Measurements from ENCODE around the gene CES4A. TPM values are rescaled to one million over a fixed set of nuclear protein-coding genes. Genes with fewer than 3 reads are reported as not detected.
"Not testable (repeated sequence)": the region's sequence is repeated elsewhere in the genome, so short reads cannot be mapped to it uniquely, and the experiment has no call there.

CES4A gene
- total and polyA plus RNA-seq, 2 of the 13 experiments (the other 11 are each of a cell fraction or from before 2014, with no cell fraction given) = 0.09 to 0.17 TPM

- ChIA-PET POLR2A (interaction anchor here (0.6 to 1.3 kb wide), 2 partner anchors 17 to 252 kb away, joined by 3 read pairs; no protein-coding TSS in a partner anchor), CTCF (ENCODE audit: low intra/inter-chr PET ratio, low total read pairs) (interaction anchor here (1.2 to 1.5 kb wide), 2 partner anchors 21 to 80 kb away, joined by 3 to 4 read pairs; no protein-coding TSS in a partner anchor)
- 57% methylated on average over 10 of the region's 11 CpGs for WGBS (ENCODE audit: low lambda C conversion rate)
- Histone ChIP-seq H3K4me1 (ENCODE audit: insufficient read depth, low read length) (peaks cover 63% of the 10 kb centered on the region), H3K4me2 (ENCODE audit: low read depth, low read length) (peak overlapping the region; percentile 50; the same call in 1 of the 2 replicates), H3K27me3 (ENCODE audit: control insufficient read depth in 1 of 2, insufficient read depth in 2 of 2, low read length in 2 of 2) (peaks cover 2 to 11% of the 10 kb centered on the region in 2 experiments; a peak in 3 of 5 replicates), H3K4me3 (replicated peaks in 1 of 3; ENCODE audit: insufficient read depth in 1 of 3, low read depth in 2 of 3, low read length in 3 of 3) (peak overlapping the region in 1 of 3 experiments; percentile 3; a peak in 1 of 6 replicates)
- not testable (repeated sequence) for H3K27ac ChIP-seq (ENCODE audit: extremely low read length, insufficient read depth, low read length); H3K9ac ChIP-seq (ENCODE audit: insufficient read depth, low read depth, low read length); H4K20me1 ChIP-seq (ENCODE audit: insufficient read depth, low read length); H3K36me3 ChIP-seq (replicated peaks in 1 of 2; ENCODE audit: control insufficient read depth in 1 of 2, insufficient read depth in 2 of 2, low read length in 2 of 2); FAIRE-seq; H3K9me3 ChIP-seq (ENCODE audit: low read length); H2AFZ ChIP-seq (ENCODE audit: low read length); BruUV-seq (replicated peaks); ATAC-seq; H3K79me2 ChIP-seq (ENCODE audit: insufficient read depth, low read length); TF ChIP-seq SOX13 (IDR thresholded peaks at IDR 0.05); CREB1 (CRISPR knock-in tag; IDR thresholded peaks at IDR 0.05)
- intact Hi-C loops (cut with micrococcal nuclease; ENCODE audit: unreplicated experiment) = loop anchor here (5.0 kb wide), 1 partner anchor 1762 kb away; the partner anchor contains the start of gene CDH1
- in situ Hi-C loops (cut with HindIII; ENCODE audit: extremely low pct_ligation_motif_present, low pct_unique_long_range_greater_than_20kb) = loop anchor here (5.0 kb wide), 3 partner anchors 37 to 212 kb away; partner anchors contain the start of genes FBXL8 and TRADD
- DNase-seq (ENCODE audit: low spot score) = peak; percentile 44
- TF ChIP-seq IKZF5 (CRISPR knock-in tag; IDR thresholded peaks at IDR 0.05) = 0 out of 2 replicates have a peak, but pooled peaks have one; percentile 16
- 0 out of 2 replicates have a peak, but pooled peaks have one; percentile 14 for TF ChIP-seq ZSCAN25 (CRISPR knock-in tag; IDR thresholded peaks at IDR 0.05)
- peak; percentile 87 for TF ChIP-seq NFYC (CRISPR knock-in tag; IDR thresholded peaks at IDR 0.05)
- peak in 1 of 2 experiments; percentile 1; a peak in 1 of 4 replicates for TF ChIP-seq SOX13 (CRISPR knock-in tag; conservative IDR thresholded peaks at IDR 0.05 in 1 of 2, IDR thresholded peaks at IDR 0.05 in 1 of 2)
- peak; percentile 68 to 79; a peak in 3 of 4 replicates for TF ChIP-seq POLR2A (IDR thresholded peaks at IDR 0.05; ENCODE audit: insufficient read depth in 1 of 2, low read depth in 2 of 2, low read length in 2 of 2)
- TF ChIP-seq AKAP8 (CRISPR knock-in tag; IDR thresholded peaks at IDR 0.05) = 0 out of 2 replicates have a peak, but pooled peaks have one; percentile 56
- TF ChIP-seq HOMEZ (CRISPR knock-in tag; IDR thresholded peaks at IDR 0.05; ENCODE audit: low read depth) = 0 out of 2 replicates have a peak, but pooled peaks have one; percentile 33
- peak; percentile 88 for TF ChIP-seq ZMYM4 (CRISPR knock-in tag; IDR thresholded peaks at IDR 0.05)
- peak; percentile 51; the same call in 1 of the 2 replicates for TF ChIP-seq POLR2AphosphoS5 (IDR thresholded peaks at IDR 0.05; ENCODE audit: low read depth, low read length)
- peak; percentile 85 for TF ChIP-seq DRAP1 (CRISPR knock-in tag; IDR thresholded peaks at IDR 0.05)
- TF ChIP-seq SALL1 (CRISPR knock-in tag; IDR thresholded peaks at IDR 0.05) = peak; percentile 45; the same call in 1 of the 2 replicates
- peak; percentile 26; the same call in 1 of the 2 replicates for TF ChIP-seq ZNF614 (CRISPR knock-in tag; IDR thresholded peaks at IDR 0.05; ENCODE audit: borderline replicate concordance)
- peak; percentile 21; the same call in 1 of the 2 replicates for TF ChIP-seq ZNF281 (CRISPR knock-in tag; IDR thresholded peaks at IDR 0.05; ENCODE audit: borderline replicate concordance)
- peak; percentile 51; the same call in 1 of the 2 replicates for TF ChIP-seq POLR2G (IDR thresholded peaks at IDR 0.05; ENCODE audit: low read depth, low read length)
- TF ChIP-seq ZNF572 (CRISPR knock-in tag; IDR thresholded peaks at IDR 0.05) = peak; percentile 40; the same call in 1 of the 2 replicates
- 0 out of 2 replicates have a peak, but pooled peaks have one; percentile 0 for TF ChIP-seq FOXK2 (IDR thresholded peaks at IDR 0.05)
- TF ChIP-seq CREB1 (IDR thresholded peaks at IDR 0.05) = peak; percentile 22; the same call in 1 of the 2 replicates
- TF ChIP-seq POGZ (CRISPR knock-in tag; IDR thresholded peaks at IDR 0.05) = peak; percentile 37; the same call in 1 of the 2 replicates
Measured at GRCh38 chr16:66974932-66975246, 13.5 kb upstream of the CES4A start.
